Type B pancreatic cell (in vitro differentiated cells): ENCODE results near the gene DCC. TPM values are rescaled to one million over a fixed set of nuclear protein-coding genes. Genes with fewer than 3 reads are reported as not detected.

Source experiments
- DNase-seq: peaks from one replicate; pipeline ENCODE4 v3.0.0; 2021; ENCODE audit warnings: mixed read lengths; ENCODE audit not compliant: unreplicated experiment; ENCODE audit errors: extremely low spot score
- H3K27ac Mint-ChIP-seq: 2 replicates; pipeline ENCODE4 v1.8.0; 2021; ENCODE audit warnings: mild to moderate bottlenecking, mixed read lengths
- H3K27me3 Mint-ChIP-seq: 2 replicates; pipeline ENCODE4 v1.8.0; 2021; ENCODE audit warnings: mixed read lengths
- H3K36me3 Mint-ChIP-seq: 2 replicates; pipeline ENCODE4 v1.8.0; 2021; ENCODE audit warnings: mixed read lengths
- H3K4me1 Mint-ChIP-seq: one replicate; pipeline ENCODE4 v1.8.0; 2021; ENCODE audit warnings: mixed read lengths; ENCODE audit not compliant: unreplicated experiment
- H3K4me3 Mint-ChIP-seq: 2 replicates; pipeline ENCODE4 v1.8.0; 2021; ENCODE audit warnings: mild to moderate bottlenecking, mixed read lengths
- H3K9me3 Mint-ChIP-seq: 2 replicates; pipeline ENCODE4 v1.8.0; 2021; ENCODE audit warnings: mixed read lengths
- CTCF ChIP-seq: fragments of 200-600 bp; sonication (generic); conservative IDR thresholded peaks from 2 replicates; pipeline ENCODE4 v1.5.0; 2021; ENCODE audit warnings: antibody characterized with exemption, mild to moderate bottlenecking
- total RNA-seq: library from RNA; stranded (reverse); gene quantifications from 2 replicates; pipeline ENCODE4 v1.2.1, GENCODE V29; 2021; ENCODE audit warnings: low replicate concordance

Gene DCC
- total RNA-seq, 1 donor from 2014 or later = 11.6 TPM

- Mint-ChIP-seq H3K4me3 (no peak overlapping the region), H3K36me3 (no peaks in the 10 kb centered on the region), H3K4me1 (no peaks in the 10 kb centered on the region), H3K27me3 (peaks cover 19% of the 10 kb centered on the region), H3K9me3 (no peaks in the 10 kb centered on the region), H3K27ac (no peak overlapping the region)
- TF ChIP-seq CTCF = no peak
- DNase-seq = no peak
Measured at GRCh38 chr18:52617931-52618330, 277.9 kb downstream of the DCC start.

DNA sequence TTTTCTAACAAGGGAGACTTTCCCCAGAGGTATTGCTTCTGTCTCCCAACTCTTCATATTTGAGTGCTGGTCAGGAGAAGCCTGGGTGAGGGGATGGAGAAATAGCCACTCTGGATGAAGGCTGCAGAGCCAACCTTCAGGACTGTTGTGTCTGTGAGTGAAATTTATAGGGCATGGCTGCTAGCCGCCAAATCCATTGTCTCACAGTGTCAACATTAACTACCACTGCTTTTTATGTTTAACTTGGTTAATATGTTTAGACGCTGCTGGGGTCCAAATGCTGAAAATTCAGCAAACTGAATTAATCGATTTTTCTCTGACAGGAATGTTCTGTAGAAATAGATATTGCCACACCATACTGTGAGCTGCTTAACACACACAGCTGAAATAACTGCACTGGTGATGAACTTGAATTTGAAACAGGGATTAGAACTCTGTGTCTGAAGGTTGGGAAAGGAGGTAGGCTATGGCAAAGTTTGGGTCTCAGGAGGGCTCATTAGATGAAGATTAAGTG lies 281.0 kb downstream of the DCC start:
- H3K27ac Mint-ChIP-seq = no peak overlapping the region
- DNase-seq = no peak
- no peak for TF ChIP-seq CTCF
- peaks cover 22% of the 10 kb centered on the region for H3K27me3 Mint-ChIP-seq
- H3K9me3 Mint-ChIP-seq = no peaks in the 10 kb centered on the region
- no peaks in the 10 kb centered on the region for H3K4me1 Mint-ChIP-seq
- no peaks in the 10 kb centered on the region for H3K36me3 Mint-ChIP-seq
- H3K4me3 Mint-ChIP-seq = no peak overlapping the region

DNA sequence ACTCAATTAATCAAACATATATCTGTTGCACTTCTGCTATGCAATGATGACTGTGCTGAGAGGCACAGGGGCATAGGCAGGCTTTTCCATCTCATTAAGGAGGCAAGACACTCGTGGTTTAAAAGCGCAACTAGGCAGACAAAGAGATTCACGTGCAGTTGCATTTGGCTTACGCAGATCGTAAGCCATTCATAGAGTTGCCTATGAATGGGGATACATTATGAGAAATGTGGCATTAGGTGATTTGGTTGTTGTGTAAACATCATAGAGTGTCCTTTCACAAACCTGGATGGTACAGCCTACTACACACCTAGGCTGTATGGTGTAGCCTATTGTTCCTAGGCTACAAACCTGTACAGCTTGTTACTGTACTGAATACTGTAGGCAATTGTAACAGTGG lies 284.7 kb downstream of the DCC start:
- Mint-ChIP-seq H3K4me1 (no peaks in the 10 kb centered on the region), H3K4me3 (no peak overlapping the region), H3K36me3 (no peaks in the 10 kb centered on the region), H3K9me3 (no peaks in the 10 kb centered on the region), H3K27ac (no peak overlapping the region), H3K27me3 (peaks cover 9% of the 10 kb centered on the region)
- no peak for TF ChIP-seq CTCF
- no peak for DNase-seq

- H3K4me3 Mint-ChIP-seq = no peak overlapping the region
- no peak overlapping the region for H3K27ac Mint-ChIP-seq
- H3K4me1 Mint-ChIP-seq = no peaks in the 10 kb centered on the region
- H3K9me3 Mint-ChIP-seq = no peaks in the 10 kb centered on the region
- TF ChIP-seq CTCF = no peak
- H3K36me3 Mint-ChIP-seq = no peaks in the 10 kb centered on the region
- no peaks in the 10 kb centered on the region for H3K27me3 Mint-ChIP-seq
- DNase-seq = no peak
Measured at GRCh38 chr18:52636536-52636935, 296.5 kb downstream of the DCC start.

DNA sequence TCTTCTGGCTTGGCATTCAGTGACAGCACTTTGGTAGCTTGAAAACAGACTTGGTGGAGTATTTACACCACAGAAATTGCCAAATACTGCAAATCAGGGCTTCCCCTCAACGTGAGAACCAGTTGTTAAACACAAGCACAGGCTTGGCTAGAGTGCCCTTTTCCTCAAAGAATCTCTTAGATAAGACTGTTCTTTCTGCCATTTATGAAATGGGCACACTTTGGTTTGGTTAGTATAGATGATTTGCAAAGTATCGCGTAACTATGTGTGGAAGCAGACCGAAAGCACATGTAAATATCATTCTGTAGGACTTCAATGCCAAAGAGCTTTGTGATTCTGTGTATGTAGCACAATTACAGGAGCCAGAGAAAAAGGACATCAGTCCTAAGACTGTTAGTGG lies 308.2 kb downstream of the DCC start:
- H3K4me3 Mint-ChIP-seq = no peak overlapping the region
- peaks cover 11% of the 10 kb centered on the region for H3K27me3 Mint-ChIP-seq
- H3K27ac Mint-ChIP-seq = no peak overlapping the region
- TF ChIP-seq CTCF = no peak
- peaks cover 6% of the 10 kb centered on the region for H3K4me1 Mint-ChIP-seq
- DNase-seq = no peak
- H3K36me3 Mint-ChIP-seq = no peaks in the 10 kb centered on the region
- H3K9me3 Mint-ChIP-seq = no peaks in the 10 kb centered on the region

DNA sequence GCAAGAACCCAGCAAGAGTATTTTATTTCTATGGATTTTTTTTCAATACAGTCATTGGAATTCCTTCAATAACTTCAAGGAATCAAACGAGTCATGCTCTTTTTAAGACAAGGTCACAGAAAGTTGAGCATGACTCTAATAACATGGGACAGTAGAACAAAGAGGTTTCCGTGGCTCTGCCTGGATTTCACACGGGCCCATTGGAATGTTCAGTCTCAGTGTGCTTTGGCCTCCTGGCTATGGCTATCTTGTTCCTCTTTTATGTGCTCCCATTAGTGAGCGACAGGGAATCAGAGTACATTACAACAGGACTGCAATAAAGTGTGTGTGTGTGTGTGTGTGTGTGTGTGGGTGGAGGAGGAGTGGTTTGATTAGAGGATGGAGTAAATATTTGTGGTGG lies 312.4 kb downstream of the DCC start:
- no peak overlapping the region for H3K4me3 Mint-ChIP-seq
- no peak for TF ChIP-seq CTCF
- H3K36me3 Mint-ChIP-seq = no peaks in the 10 kb centered on the region
- peaks cover 4% of the 10 kb centered on the region for H3K27me3 Mint-ChIP-seq
- no peaks in the 10 kb centered on the region for H3K9me3 Mint-ChIP-seq
- no peak for DNase-seq
- H3K27ac Mint-ChIP-seq = peak overlapping the region; percentile 69
- peaks cover 6% of the 10 kb centered on the region for H3K4me1 Mint-ChIP-seq
